Esophagus muscularis mucosa (tissue), 4 donors: ENCODE results near the gene ITPKB. TPM values are rescaled to one million over a fixed set of nuclear protein-coding genes. Genes with fewer than 3 reads are reported as not detected.

Experiments used
- DNase-seq: peaks from one replicate; pipeline ENCODE4 v3.0.0-alpha.2; 2017; ENCODE audit errors: extremely low spot score
- H3K27ac ChIP-seq, 4 donors: fragments of 200-600 bp; sonication (generic); replicated peaks in 1 of 4; 1 replicate in 3 of 4; 2 replicates in 1 of 4; pipeline ENCODE4 v1.5.1; 2016 to 2019; ENCODE audit warnings: mild to moderate bottlenecking in 1 of 4
- H3K27me3 ChIP-seq, 4 donors: fragments of 200-600 bp; sonication (generic); one replicate each; pipeline versions ENCODE4 v1.5.1 to v1.6.0; 2016 to 2019
- H3K36me3 ChIP-seq, 4 donors: fragments of 200-600 bp; sonication (generic); one replicate each; pipeline ENCODE4 v1.5.1; 2016 to 2019
- H3K4me1 ChIP-seq, 4 donors: fragments of 200-600 bp; sonication (generic); one replicate each; pipeline ENCODE4 v1.5.1; 2016 to 2019
- H3K4me3 ChIP-seq, 4 donors: fragments of 200-600 bp; sonication (generic); 1 replicate in 2 of 4; 2 replicates in 2 of 4; pipeline ENCODE4 v1.5.1; 2016 to 2019; ENCODE audit warnings: mild to moderate bottlenecking in 4 of 4, moderate library complexity in 1 of 4
- H3K9me3 ChIP-seq, 4 donors: fragments of 200-600 bp; sonication (generic); 1 replicate in 3 of 4; 2 replicates in 1 of 4; pipeline ENCODE4 v1.5.1; 2016 to 2019
- CTCF ChIP-seq, 3 experiments: fragments of 200-600 bp in 2 of 3; fragments of 450-650 bp in 1 of 3; sonication (generic) in 2 of 3; IDR thresholded peaks; one replicate each; pipeline ENCODE4 v1.5.1; 2017 to 2019; ENCODE audit warnings: antibody characterized with exemption in 3 of 3, mild to moderate bottlenecking in 2 of 3, moderate library complexity in 1 of 3
- EP300 ChIP-seq: sonication (generic); formaldehyde crosslinking; IDR thresholded peaks from one replicate; pipeline ENCODE4 v1.6.1; 2017; ENCODE audit warnings: antibody characterized with exemption
- POLR2A ChIP-seq: fragments of 450-650 bp; IDR thresholded peaks from one replicate; pipeline ENCODE4 v1.6.1; 2017; ENCODE audit warnings: antibody characterized with exemption, moderate library complexity, mild to moderate bottlenecking, low read depth
- POLR2AphosphoS5 ChIP-seq, 2 donors: sonication (generic); formaldehyde crosslinking; IDR thresholded peaks; one replicate each; pipeline ENCODE4 v1.6.1; 2017; ENCODE audit warnings: antibody characterized with exemption in 2 of 2
- WGBS: methylation state at CpG from one replicate; pipeline ENCODE4 v1.1.5; 2018; 5-methylcytosine and 5-hydroxymethylcytosine counted together
- intact Hi-C: fragments of 100-400 bp; cut with DNase I; formaldehyde crosslinking; loops from one replicate; pipeline ENCODE4 v1.15.1; 2023
- total RNA-seq, 4 donors: library from RNA; depleted of rRNA; stranded (reverse); fragments of >200 nt; gene quantifications; one replicate each; pipeline versions ENCODE4 v1.1.0 to v1.2.1, GENCODE V29; 2016

Gene ITPKB
- total RNA-seq, 4 donors from 2014 or later = 71.1 to 156 (median 116) TPM

DNA sequence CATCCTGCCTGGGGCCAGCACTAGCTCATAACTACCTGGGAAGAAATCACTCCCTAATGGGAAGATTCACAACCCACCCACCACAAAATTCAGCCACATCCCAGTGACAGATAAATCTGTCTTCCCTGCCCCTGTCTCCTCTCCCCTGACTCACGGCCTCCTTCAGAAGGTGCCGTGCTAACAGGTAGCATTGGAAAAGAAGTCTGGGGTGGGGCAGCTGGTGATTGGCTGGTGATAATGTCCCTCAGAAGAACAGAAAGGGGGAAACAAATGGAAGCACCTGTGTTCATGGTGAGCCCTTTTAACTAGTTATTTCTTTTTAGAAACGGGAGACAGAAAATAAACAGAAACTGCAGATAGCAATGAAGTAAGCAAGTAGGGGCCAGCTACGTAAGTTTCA, 29.1 kb downstream of the ITPKB start:
- Histone ChIP-seq H3K27me3 (no peaks in the 10 kb centered on the region), H3K36me3 (peaks cover 0 to 4% (median 0%) of the 10 kb centered on the region in 4 donors), H3K27ac (peak overlapping the region in 1 of 4 donors; percentile 100), H3K9me3 (no peaks in the 10 kb centered on the region), H3K4me1 (peaks cover 63 to 94% (median 88%) of the 10 kb centered on the region in 4 donors), H3K4me3 (no peak overlapping the region)
- TF ChIP-seq POLR2AphosphoS5 (IDR thresholded peaks at IDR 0.05) = no peak
- TF ChIP-seq CTCF (IDR thresholded peaks at IDR 0.05) = no peak
- TF ChIP-seq POLR2A = no peak
- TF ChIP-seq EP300 = no peak
- DNase-seq = no peak
- intact Hi-C loops = no loop called here
- 62% methylated on average over 4 of the region's 4 CpGs for WGBS

GRCh38 chr1:226708967-226709396, 30.1 kb downstream of the ITPKB start:
- DNase-seq = no peak
- no peaks in the 10 kb centered on the region for H3K27me3 ChIP-seq
- no peak overlapping the region for H3K4me3 ChIP-seq
- H3K4me1 ChIP-seq = peaks cover 71 to 96% (median 89%) of the 10 kb centered on the region in 4 donors
- H3K36me3 ChIP-seq = peaks cover 0 to 4% (median 0%) of the 10 kb centered on the region in 4 donors
- intact Hi-C loops = no loop called here
- TF ChIP-seq POLR2AphosphoS5 (IDR thresholded peaks at IDR 0.05) (peak in 1 of 2 donors; percentile 50), EP300 (no peak), CTCF (IDR thresholded peaks at IDR 0.05) (peak in 1 of 3 experiments; percentile 15)
- 13% methylated on average over 1 of the region's 5 CpGs for WGBS
- no peaks in the 10 kb centered on the region for H3K9me3 ChIP-seq
- peak overlapping the region in 1 of 4 donors; percentile 100 for H3K27ac ChIP-seq

DNA sequence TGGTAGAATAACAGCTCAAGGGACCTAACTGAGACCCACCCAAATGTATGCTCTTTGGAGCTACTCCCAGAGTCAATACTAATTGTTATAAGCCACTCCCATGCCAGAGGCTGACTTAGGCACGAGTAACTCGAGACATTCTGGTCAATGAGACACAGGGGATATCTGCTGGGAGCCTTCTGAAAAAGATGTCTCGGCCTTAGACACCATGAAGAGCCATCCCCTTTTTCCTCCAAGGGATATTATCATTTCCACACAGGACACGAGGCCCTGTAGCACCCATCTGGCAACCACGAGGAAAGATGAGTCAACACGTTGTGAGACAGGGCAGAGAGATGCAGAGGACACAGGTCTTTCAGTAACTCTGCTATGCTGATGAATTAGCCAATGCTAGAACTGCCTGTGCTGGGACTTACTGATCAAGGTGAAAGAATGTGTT, 30.7 kb downstream of the ITPKB start:
- Histone ChIP-seq H3K27me3 (no peaks in the 10 kb centered on the region), H3K27ac (peak overlapping the region in 1 of 4 donors; percentile 100), H3K36me3 (peaks cover 0 to 4% (median 0%) of the 10 kb centered on the region in 4 donors), H3K4me3 (no peak overlapping the region), H3K4me1 (peaks cover 73 to 95% (median 89%) of the 10 kb centered on the region in 4 donors), H3K9me3 (no peaks in the 10 kb centered on the region)
- TF ChIP-seq POLR2A = no peak
- peak; percentile 86 for TF ChIP-seq EP300
- TF ChIP-seq POLR2AphosphoS5 (IDR thresholded peaks at IDR 0.05) = peak; percentile 89 to 92
- TF ChIP-seq CTCF (IDR thresholded peaks at IDR 0.05) = no peak
- intact Hi-C loops = no loop called here
- WGBS = 31% methylated on average over 6 of the region's 6 CpGs
- no peak for DNase-seq

- Histone ChIP-seq H3K27me3 (no peaks in the 10 kb centered on the region), H3K9me3 (no peaks in the 10 kb centered on the region), H3K27ac (peak overlapping the region in 1 of 4 donors; percentile 100), H3K36me3 (peaks cover 0 to 4% (median 0%) of the 10 kb centered on the region in 4 donors), H3K4me3 (no peak overlapping the region), H3K4me1 (peaks cover 71 to 94% (median 79%) of the 10 kb centered on the region in 4 donors)
- DNase-seq = no peak
- TF ChIP-seq CTCF (IDR thresholded peaks at IDR 0.05) (no peak), POLR2A (no peak), EP300 (no peak), POLR2AphosphoS5 (IDR thresholded peaks at IDR 0.05) (no peak)
- WGBS = 69% methylated on average over 3 of the region's 4 CpGs
- intact Hi-C loops = no loop called here
These were observed 32.4 kb downstream of the ITPKB start for GRCh38 chr1:226706684-226707083.
